GM23248 (cell line): ENCODE measurements around the gene TMEM248. TPM values are rescaled to one million over a fixed set of nuclear protein-coding genes. Genes with fewer than 3 reads are reported as not detected.
"Not testable (repeated sequence)": the region's sequence is repeated elsewhere in the genome, so short reads cannot be mapped to it uniquely, and the experiment has no call there.

Experiments
- DNase-seq: peaks from one replicate; pipeline ENCODE4 v3.0.0-alpha.2; 2015
- H2AFZ ChIP-seq: fragments of 200-600 bp; sonication (generic); 2 replicates; pipeline ENCODE4 v1.6.1; 2016; ENCODE audit warnings: antibody characterized with exemption
- H3F3A ChIP-seq: fragments of 200-600 bp; sonication (generic); 2 replicates; pipeline ENCODE4 v1.6.1; 2016; ENCODE audit warnings: mild to moderate bottlenecking, antibody characterized with exemption, mixed run types; ENCODE audit not compliant: insufficient read depth
- H3K27ac ChIP-seq: fragments of 200-600 bp; sonication (generic); 2 replicates; pipeline ENCODE4 v1.5.1; 2016; ENCODE audit warnings: mild to moderate bottlenecking
- H3K27me3 ChIP-seq: fragments of 200-600 bp; sonication (generic); replicated peaks from 2 replicates; pipeline ENCODE4 v1.6.1; 2016; ENCODE audit warnings: mild to moderate bottlenecking; ENCODE audit not compliant: insufficient read depth
- H3K36me3 ChIP-seq: fragments of 200-600 bp; sonication (generic); 2 replicates; pipeline ENCODE4 v1.6.1; 2016; ENCODE audit warnings: low read depth, mild to moderate bottlenecking
- H3K4me1 ChIP-seq: fragments of 200-600 bp; sonication (generic); 2 replicates; pipeline ENCODE4 v1.6.1; 2016; ENCODE audit warnings: mild to moderate bottlenecking; ENCODE audit not compliant: insufficient read depth
- H3K4me2 ChIP-seq: fragments of 200-600 bp; sonication (generic); one replicate; pipeline ENCODE4 v1.6.1; 2016; ENCODE audit warnings: mild to moderate bottlenecking; ENCODE audit not compliant: unreplicated experiment
- H3K4me3 ChIP-seq: fragments of 200-600 bp; sonication (generic); 2 replicates; pipeline ENCODE4 v1.5.1; 2016; ENCODE audit warnings: mild to moderate bottlenecking
- H3K79me2 ChIP-seq: fragments of 200-600 bp; sonication (generic); 2 replicates; pipeline ENCODE4 v1.6.1; 2016; ENCODE audit warnings: mild to moderate bottlenecking; ENCODE audit not compliant: insufficient read depth
- H3K9ac ChIP-seq: fragments of 200-600 bp; sonication (generic); 2 replicates; pipeline ENCODE4 v1.6.1; 2016; ENCODE audit warnings: mild to moderate bottlenecking
- H3K9me2 ChIP-seq: fragments of 200-600 bp; sonication (generic); 2 replicates; pipeline ENCODE4 v1.6.1; 2016; ENCODE audit warnings: mixed run types, mild to moderate bottlenecking, moderate library complexity; ENCODE audit not compliant: insufficient read depth
- H3K9me3 ChIP-seq: fragments of 200-600 bp; sonication (generic); one replicate; pipeline ENCODE4 v1.6.1; 2017; ENCODE audit warnings: low read depth
- H4K20me1 ChIP-seq: fragments of 200-600 bp; sonication (generic); 2 replicates; pipeline ENCODE4 v1.6.0; 2016; ENCODE audit not compliant: insufficient read depth
- EZH2 ChIP-seq: fragments of 200-600 bp; sonication (generic); IDR thresholded peaks from 2 replicates; pipeline ENCODE4 v1.6.1; 2018; ENCODE audit warnings: antibody characterized with exemption, mild to moderate bottlenecking; ENCODE audit not compliant: insufficient read depth, poor library complexity, severe bottlenecking
- EZH2phosphoT487 ChIP-seq: fragments of 200-600 bp; sonication (generic); IDR thresholded peaks from 2 replicates; pipeline ENCODE4 v1.6.1; 2018; ENCODE audit warnings: antibody characterized with exemption, moderate library complexity, mild to moderate bottlenecking, low read depth; ENCODE audit not compliant: insufficient read depth
- WGBS, 2 experiments: methylation state at CpG; one replicate each; pipeline ENCODE4 v1.1.6; 2015 to 2017; ENCODE audit warnings: low lambda C conversion rate in 2 of 2, low coverage in 1 of 2; ENCODE audit errors: missing lambda C conversion rate in 2 of 2; 5-methylcytosine and 5-hydroxymethylcytosine counted together
- in situ Hi-C: fragments of 300-500 bp; cut with MboI; formaldehyde crosslinking; loops from 2 replicates; pipeline ENCODE4 v1.15.0; 2020
- polyA plus RNA-seq: library from polyadenylated mRNA; unstranded; fragments of >200 nt; fragmentation: Nextera tagmentation; extraction: Ambion mirVana; gene quantifications from 2 replicates; pipeline ENCODE4 v1.2.1, GENCODE V29; 2016
- total RNA-seq: library from RNA; depleted of rRNA; stranded (reverse); fragments of >200 nt; shearing (Covaris generic); gene quantifications from 2 replicates; pipeline ENCODE4 v1.2.3, GENCODE V29; 2014

The TMEM248 gene
- total and polyA plus RNA-seq, 2 experiments from 2014 or later, result 98.0 to 113 TPM

- Histone ChIP-seq H3K27ac (no peak overlapping the region), H2AFZ (no peak overlapping the region), H4K20me1 (no peaks in the 10 kb centered on the region), H3K4me2 (no peak overlapping the region), H3K4me1 (no peaks in the 10 kb centered on the region), H3K27me3 (no peaks in the 10 kb centered on the region), H3K9me2 (no peaks in the 10 kb centered on the region), H3K9me3 (no peaks in the 10 kb centered on the region), H3K36me3 (no peaks in the 10 kb centered on the region), H3K9ac (no peak overlapping the region), H3F3A (no peaks in the 10 kb centered on the region), H3K79me2 (no peaks in the 10 kb centered on the region), H3K4me3 (no peak overlapping the region)
- in situ Hi-C loops, result no loop called here
- no peak for TF ChIP-seq EZH2
- TF ChIP-seq EZH2phosphoT487, result no peak
- WGBS, 2 experiments, result 83 to 85% methylated on average over 15 of the region's 15 CpGs
- no peak for DNase-seq
These were observed 54.1 kb downstream of the TMEM248 start for GRCh38 chr7:66974986-66975590.

GRCh38 chr7:66978312-66978711 lies 57.3 kb downstream of the TMEM248 start:
- DNase-seq, H3K9me2 ChIP-seq, H3K4me3 ChIP-seq, H3K27me3 ChIP-seq, in situ Hi-C loops, H3K79me2 ChIP-seq, H3F3A ChIP-seq, H2AFZ ChIP-seq, H3K9ac ChIP-seq, H3K9me3 ChIP-seq, H4K20me1 ChIP-seq, H3K4me1 ChIP-seq, H3K36me3 ChIP-seq, H3K4me2 ChIP-seq, H3K27ac ChIP-seq: not testable (repeated sequence)
- 70 to 78% methylated on average over 4 to 5 of the region's 5 CpGs for WGBS, 2 experiments

DNA sequence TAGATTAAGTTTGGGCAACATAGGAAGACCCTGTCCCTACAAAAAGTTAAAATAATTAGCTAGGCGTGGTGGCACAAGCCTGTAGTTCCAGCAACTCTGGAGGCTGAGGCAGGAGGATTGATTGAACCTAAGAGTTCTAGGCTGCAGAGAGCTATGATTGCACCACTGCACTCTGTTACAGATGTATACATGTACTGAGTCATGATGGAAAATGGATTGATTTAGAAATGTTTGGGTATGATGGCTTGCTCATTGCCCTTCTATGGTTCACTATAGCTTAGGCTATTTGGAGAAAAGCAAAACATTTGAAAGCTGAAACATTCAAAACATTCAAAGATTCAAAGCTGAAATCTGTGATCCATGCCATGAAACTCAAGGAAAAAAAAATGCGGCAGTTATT lies 58.0 kb downstream of the TMEM248 start:
- H3K79me2 ChIP-seq, H3K4me2 ChIP-seq, H3K27me3 ChIP-seq, H4K20me1 ChIP-seq, H3K4me1 ChIP-seq, H3F3A ChIP-seq, H3K4me3 ChIP-seq, H3K9me2 ChIP-seq, H3K36me3 ChIP-seq, H3K9ac ChIP-seq, in situ Hi-C loops, H3K27ac ChIP-seq, H3K9me3 ChIP-seq, H2AFZ ChIP-seq: not testable (repeated sequence)
- 79 to 96% methylated on average over 2 of the region's 2 CpGs for WGBS, 2 experiments
- DNase-seq, result peak; percentile 11

- H3K36me3 ChIP-seq, H3K27ac ChIP-seq, H3K4me1 ChIP-seq, H3K9me2 ChIP-seq, H4K20me1 ChIP-seq, H3F3A ChIP-seq, H3K4me3 ChIP-seq, H3K4me2 ChIP-seq, H3K79me2 ChIP-seq, H3K27me3 ChIP-seq, H3K9ac ChIP-seq, H2AFZ ChIP-seq, H3K9me3 ChIP-seq, DNase-seq, in situ Hi-C loops: not testable (repeated sequence)
- 88 to 94% methylated on average over 1 of the region's 1 CpG for WGBS, 2 experiments
These were observed 59.3 kb downstream of the TMEM248 start for GRCh38 chr7:66980336-66980735.

DNA sequence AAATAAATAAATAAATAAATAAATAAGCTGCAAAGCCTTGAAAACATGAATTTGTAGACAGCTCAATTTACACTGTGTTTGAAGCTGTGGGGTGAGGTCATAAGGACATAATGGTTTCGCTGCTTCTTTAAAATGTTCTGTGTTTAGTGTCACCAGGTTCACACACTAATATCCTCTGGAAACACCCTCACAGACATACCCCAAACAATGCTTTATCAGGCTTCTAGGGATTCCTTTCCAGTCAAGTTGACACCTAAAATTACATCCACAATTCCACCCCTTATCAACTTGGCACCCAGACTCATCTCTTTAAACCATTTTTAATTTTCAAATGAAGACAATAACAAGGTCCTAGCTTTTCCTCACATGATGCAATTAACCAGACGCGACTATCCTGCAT lies 68.5 kb downstream of the TMEM248 start:
- H3K4me3 ChIP-seq, H3K4me2 ChIP-seq, H3K27me3 ChIP-seq, H2AFZ ChIP-seq, H3K9ac ChIP-seq, H3K9me2 ChIP-seq, H3K4me1 ChIP-seq, H3K9me3 ChIP-seq, H4K20me1 ChIP-seq, H3K27ac ChIP-seq, in situ Hi-C loops, DNase-seq: not testable (repeated sequence)
- Histone ChIP-seq H3F3A (peaks cover 14% of the 10 kb centered on the region), H3K79me2 (peaks cover 39% of the 10 kb centered on the region), H3K36me3 (peaks cover 54% of the 10 kb centered on the region)
- WGBS, 2 experiments, result 100% methylated on average over 2 to 3 of the region's 3 CpGs

GRCh38 chr7:66994051-66994450 lies 73.0 kb downstream of the TMEM248 start:
- H3K36me3 ChIP-seq, result peaks cover 33% of the 10 kb centered on the region
- 33 to 39% methylated on average over 4 to 5 of the region's 5 CpGs for WGBS, 2 experiments
- in situ Hi-C loops, result not testable (repeated sequence)

DNA sequence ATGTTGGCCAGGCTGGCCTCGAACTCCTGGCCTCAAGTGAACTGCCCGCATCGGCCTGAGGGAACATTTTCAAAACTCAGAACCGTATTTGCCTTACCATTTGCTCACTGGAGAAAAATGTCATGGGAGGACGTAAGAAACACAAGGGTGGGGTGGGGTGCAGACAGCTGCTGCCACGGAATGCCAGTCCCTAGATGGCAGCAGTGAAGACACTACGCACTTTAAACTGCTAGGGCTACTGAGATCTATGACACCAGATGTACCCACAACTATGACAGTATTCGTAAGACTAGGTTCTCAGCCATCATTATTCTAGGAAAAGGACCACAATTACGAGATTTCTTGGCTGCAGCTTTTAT lies 73.6 kb downstream of the TMEM248 start:
- Histone ChIP-seq H3K79me2 (peaks cover 61% of the 10 kb centered on the region), H2AFZ (peak overlapping the region; percentile 58; the same call in 1 of the 2 replicates), H3K9ac (peak overlapping the region; percentile 99), H3K4me3 (peak overlapping the region; percentile 90), H3K4me2 (peak overlapping the region; percentile 76), H3K27ac (peak overlapping the region; percentile 98), H3K4me1 (peaks cover 12% of the 10 kb centered on the region), H3K36me3 (peaks cover 30% of the 10 kb centered on the region)
- H3K9me3 ChIP-seq, H4K20me1 ChIP-seq, H3F3A ChIP-seq, in situ Hi-C loops, H3K9me2 ChIP-seq, H3K27me3 ChIP-seq: not testable (repeated sequence)
- DNase-seq, result peak; percentile 88
- 0 to 1% methylated on average over 9 of the region's 9 CpGs for WGBS, 2 experiments

More at GRCh38 chr7:66994051-66994450, 73.0 kb downstream of the TMEM248 start:
- not testable (repeated sequence) for H2AFZ ChIP-seq, H3K9me2 ChIP-seq, H3K9me3 ChIP-seq, H3K27me3 ChIP-seq, H3F3A ChIP-seq, H4K20me1 ChIP-seq
- peak overlapping the region; percentile 76 for H3K4me2 ChIP-seq
- peaks cover 12% of the 10 kb centered on the region for H3K4me1 ChIP-seq
- DNase-seq, result peak; percentile 17
- H3K79me2 ChIP-seq, result peaks cover 57% of the 10 kb centered on the region
- H3K27ac ChIP-seq, result peak overlapping the region; percentile 98
- H3K9ac ChIP-seq, result peak overlapping the region; percentile 99
- H3K4me3 ChIP-seq, result peak overlapping the region; percentile 90
